Effector memory CD8-positive, alpha-beta T cell (primary cell): ENCODE data around the gene EPHA4.
A peak's percentile ranks its signal among the peaks of the same experiment; 100 is the strongest.

Source experiments
- ATAC-seq: fragments of 150-1000 bp; cut with Tn5 transposase; replicated peaks from 2 replicates; pipeline ENCODE4 v1.10.0; 2021; ENCODE audit warnings: mild to moderate bottlenecking, moderate library complexity
- DNase-seq, 3 experiments: peaks; one replicate each; pipeline ENCODE4 v3.0.0; 2021
- H3K27ac Mint-ChIP-seq, 2 donors: one replicate each; pipeline ENCODE4 v1.8.0; 2022; ENCODE audit warnings: mild to moderate bottlenecking in 2 of 2, mixed read lengths in 2 of 2, moderate library complexity in 2 of 2
- H3K27me3 Mint-ChIP-seq, 2 donors: one replicate each; pipeline ENCODE4 v1.8.0; 2022; ENCODE audit warnings: mixed read lengths in 2 of 2
- H3K36me3 Mint-ChIP-seq: one replicate; pipeline ENCODE4 v1.8.0; 2022; ENCODE audit warnings: mild to moderate bottlenecking, moderate library complexity, mixed read lengths; ENCODE audit not compliant: insufficient read depth
- H3K4me1 Mint-ChIP-seq, 2 donors: one replicate each; pipeline ENCODE4 v1.8.0; 2022; ENCODE audit warnings: low read depth in 2 of 2, mixed read lengths in 2 of 2
- H3K4me3 Mint-ChIP-seq, 2 donors: one replicate each; pipeline ENCODE4 v1.8.0; 2022; ENCODE audit warnings: mild to moderate bottlenecking in 2 of 2, mixed read lengths in 2 of 2, moderate library complexity in 2 of 2
- H3K9me3 Mint-ChIP-seq, 2 donors: one replicate each; pipeline ENCODE4 v1.8.0; 2022; ENCODE audit warnings: mixed read lengths in 2 of 2

The EPHA4 gene

GRCh38 chr2:221422516-221423209 lies 149.4 kb downstream of the EPHA4 start:
- Mint-ChIP-seq H3K27me3 (no peaks in the 10 kb centered on the region), H3K4me3 (no peak overlapping the region), H3K36me3 (peaks cover 14% of the 10 kb centered on the region), H3K9me3 (no peaks in the 10 kb centered on the region), H3K27ac (peak overlapping the region in 1 of 2 donors; percentile 60), H3K4me1 (peaks cover 9 to 11% of the 10 kb centered on the region in 2 donors)
- no peak for ATAC-seq
- no peak for DNase-seq

- ATAC-seq (peak; percentile 49), DNase-seq (no peak)
- Mint-ChIP-seq H3K4me3 (peak overlapping the region; percentile 48 to 68), H3K4me1 (peaks cover 9 to 11% of the 10 kb centered on the region in 2 donors), H3K36me3 (peaks cover 8% of the 10 kb centered on the region), H3K27ac (peak overlapping the region; percentile 41 to 92), H3K27me3 (no peaks in the 10 kb centered on the region), H3K9me3 (no peaks in the 10 kb centered on the region)
Observed at GRCh38 chr2:221420245-221420644, 151.9 kb downstream of the EPHA4 start.

- H3K4me3 Mint-ChIP-seq: no peak overlapping the region
- ATAC-seq (no peak), DNase-seq (no peak)
- peaks cover 10 to 13% of the 10 kb centered on the region in 2 donors for H3K27me3 Mint-ChIP-seq
- H3K9me3 Mint-ChIP-seq: no peaks in the 10 kb centered on the region
- H3K4me1 Mint-ChIP-seq: peaks cover 9 to 11% of the 10 kb centered on the region in 2 donors
- no peaks in the 10 kb centered on the region for H3K36me3 Mint-ChIP-seq
- H3K27ac Mint-ChIP-seq: no peak overlapping the region
Observed at GRCh38 chr2:221415789-221416188, 156.3 kb downstream of the EPHA4 start.

GRCh38 chr2:221412978-221413377 lies 159.1 kb downstream of the EPHA4 start:
- H3K36me3 Mint-ChIP-seq: peaks cover 2% of the 10 kb centered on the region
- no peaks in the 10 kb centered on the region for H3K9me3 Mint-ChIP-seq
- DNase-seq (no peak), ATAC-seq (no peak)
- no peaks in the 10 kb centered on the region for H3K4me1 Mint-ChIP-seq
- H3K27me3 Mint-ChIP-seq: peaks cover 31 to 37% of the 10 kb centered on the region in 2 donors
- H3K27ac Mint-ChIP-seq: no peak overlapping the region
- H3K4me3 Mint-ChIP-seq: no peak overlapping the region

GRCh38 chr2:221410487-221410886 lies 161.6 kb downstream of the EPHA4 start:
- ATAC-seq: no peak
- no peak overlapping the region for H3K4me3 Mint-ChIP-seq
- peaks cover 2% of the 10 kb centered on the region for H3K36me3 Mint-ChIP-seq
- no peak overlapping the region for H3K27ac Mint-ChIP-seq
- H3K9me3 Mint-ChIP-seq: no peaks in the 10 kb centered on the region
- DNase-seq: no peak
- peaks cover 34 to 45% of the 10 kb centered on the region in 2 donors for H3K27me3 Mint-ChIP-seq
- H3K4me1 Mint-ChIP-seq: no peaks in the 10 kb centered on the region

GRCh38 chr2:221407765-221408164 lies 164.3 kb downstream of the EPHA4 start:
- ATAC-seq: no peak

GRCh38 chr2:221405521-221405920 lies 166.6 kb downstream of the EPHA4 start:
- Mint-ChIP-seq H3K36me3 (peaks cover under 1% of the 10 kb centered on the region), H3K4me3 (no peak overlapping the region), H3K27me3 (peaks cover 27 to 29% of the 10 kb centered on the region in 2 donors), H3K27ac (no peak overlapping the region), H3K9me3 (no peaks in the 10 kb centered on the region), H3K4me1 (no peaks in the 10 kb centered on the region)
- ATAC-seq (no peak), DNase-seq (no peak)

More at GRCh38 chr2:221407765-221408164, 164.3 kb downstream of the EPHA4 start:
- H3K27ac Mint-ChIP-seq: no peak overlapping the region
- no peaks in the 10 kb centered on the region for H3K4me1 Mint-ChIP-seq
- no peak overlapping the region for H3K4me3 Mint-ChIP-seq
- H3K9me3 Mint-ChIP-seq: no peaks in the 10 kb centered on the region
- peaks cover 2% of the 10 kb centered on the region for H3K36me3 Mint-ChIP-seq
- peaks cover 34 to 45% of the 10 kb centered on the region in 2 donors for H3K27me3 Mint-ChIP-seq
- DNase-seq: no peak

- no peaks in the 10 kb centered on the region for H3K36me3 Mint-ChIP-seq
- H3K27ac Mint-ChIP-seq: no peak overlapping the region
- ATAC-seq (no peak), DNase-seq (no peak)
- peaks cover 7% of the 10 kb centered on the region in 2 donors for H3K27me3 Mint-ChIP-seq
- no peaks in the 10 kb centered on the region for H3K9me3 Mint-ChIP-seq
- no peak overlapping the region for H3K4me3 Mint-ChIP-seq
- H3K4me1 Mint-ChIP-seq: no peaks in the 10 kb centered on the region
Observed at GRCh38 chr2:221402072-221402471, 170.0 kb downstream of the EPHA4 start.

- H3K36me3 Mint-ChIP-seq: no peaks in the 10 kb centered on the region
- H3K4me3 Mint-ChIP-seq: no peak overlapping the region
- peaks cover 0 to 7% of the 10 kb centered on the region in 2 donors for H3K27me3 Mint-ChIP-seq
- no peaks in the 10 kb centered on the region for H3K4me1 Mint-ChIP-seq
- DNase-seq: no peak
- H3K27ac Mint-ChIP-seq: no peak overlapping the region
- no peak for ATAC-seq
- no peaks in the 10 kb centered on the region for H3K9me3 Mint-ChIP-seq
Observed at GRCh38 chr2:221400411-221400810, 171.7 kb downstream of the EPHA4 start.

- Mint-ChIP-seq H3K36me3 (no peaks in the 10 kb centered on the region), H3K27ac (no peak overlapping the region), H3K4me3 (no peak overlapping the region), H3K9me3 (no peaks in the 10 kb centered on the region), H3K27me3 (peaks cover 0 to 7% of the 10 kb centered on the region in 2 donors), H3K4me1 (no peaks in the 10 kb centered on the region)
- ATAC-seq: no peak
- no peak for DNase-seq
Observed at GRCh38 chr2:221399183-221399582, 172.9 kb downstream of the EPHA4 start.

GRCh38 chr2:221397187-221397586 lies 174.9 kb downstream of the EPHA4 start:
- no peak for DNase-seq
- no peak for ATAC-seq
- H3K4me3 Mint-ChIP-seq: no peak overlapping the region
- H3K27ac Mint-ChIP-seq: no peak overlapping the region
- no peaks in the 10 kb centered on the region for H3K36me3 Mint-ChIP-seq
- H3K9me3 Mint-ChIP-seq: no peaks in the 10 kb centered on the region
- H3K27me3 Mint-ChIP-seq: peaks cover 0 to 7% of the 10 kb centered on the region in 2 donors
- H3K4me1 Mint-ChIP-seq: no peaks in the 10 kb centered on the region

- DNase-seq: no peak
- H3K4me1 Mint-ChIP-seq: no peaks in the 10 kb centered on the region
- no peaks in the 10 kb centered on the region for H3K9me3 Mint-ChIP-seq
- no peak for ATAC-seq
- H3K36me3 Mint-ChIP-seq: no peaks in the 10 kb centered on the region
- no peak overlapping the region for H3K4me3 Mint-ChIP-seq
- peaks cover 0 to 7% of the 10 kb centered on the region in 2 donors for H3K27me3 Mint-ChIP-seq
- H3K27ac Mint-ChIP-seq: no peak overlapping the region
Observed at GRCh38 chr2:221392228-221392881, 179.7 kb downstream of the EPHA4 start.

GRCh38 chr2:221390878-221391277 lies 181.2 kb downstream of the EPHA4 start:
- Mint-ChIP-seq H3K4me3 (no peak overlapping the region), H3K4me1 (no peaks in the 10 kb centered on the region), H3K27me3 (peaks cover 8 to 15% of the 10 kb centered on the region in 2 donors), H3K9me3 (no peaks in the 10 kb centered on the region), H3K27ac (no peak overlapping the region), H3K36me3 (no peaks in the 10 kb centered on the region)
- DNase-seq: no peak
- no peak for ATAC-seq

- Mint-ChIP-seq H3K9me3 (no peaks in the 10 kb centered on the region), H3K4me1 (no peaks in the 10 kb centered on the region)
- ATAC-seq: no peak
Observed at GRCh38 chr2:221389904-221390303, 182.2 kb downstream of the EPHA4 start.

More at GRCh38 chr2:221389904-221390303, 182.2 kb downstream of the EPHA4 start:
- Mint-ChIP-seq H3K27me3 (peaks cover 10 to 19% of the 10 kb centered on the region in 2 donors), H3K27ac (no peak overlapping the region), H3K4me3 (no peak overlapping the region), H3K36me3 (no peaks in the 10 kb centered on the region)
- DNase-seq: no peak
